Activated CD8-positive, alpha-beta T cell treated with anti-CD3 and anti-CD28 coated beads for 36 hours (primary cell): ENCODE data around the gene ITPR3. TPM values are rescaled to one million over a fixed set of nuclear protein-coding genes. Genes with fewer than 3 reads are reported as not detected.

Experiments used
- ATAC-seq: fragments of 200-7000 bp; cut with Tn5 transposase; one replicate; pipeline ENCODE4 v1.10.0; 2021; ENCODE audit warnings: mild to moderate bottlenecking, moderate library complexity
- CTCF ChIA-PET: fragments of 350-600 bp; sonication (Branson Sonifier 250); formaldehyde crosslinking; loops from one replicate; lab custom pipeline; 2021; ENCODE audit warnings: antibody characterized with exemption; lab: Charles Lee
- POLR2A ChIA-PET: fragments of 350-600 bp; sonication (Branson Sonifier 250); formaldehyde crosslinking; loops from one replicate; lab custom pipeline; 2021; ENCODE audit warnings: antibody characterized with exemption; lab: Charles Lee
- DNase-seq: peaks from one replicate; pipeline ENCODE4 v3.0.0-alpha.2; 2020
- H3K27ac Mint-ChIP-seq: one replicate; pipeline ENCODE4 v1.8.0; 2021; ENCODE audit warnings: mild to moderate bottlenecking, mixed read lengths
- H3K27me3 Mint-ChIP-seq: one replicate; pipeline ENCODE4 v1.8.0; 2021; ENCODE audit warnings: mixed read lengths
- H3K36me3 Mint-ChIP-seq: one replicate; pipeline ENCODE4 v1.8.0; 2021; ENCODE audit warnings: low read depth, mixed read lengths
- H3K4me1 Mint-ChIP-seq: one replicate; pipeline ENCODE4 v1.8.0; 2021; ENCODE audit warnings: low read depth, mixed read lengths
- H3K4me3 Mint-ChIP-seq: one replicate; pipeline ENCODE4 v1.8.0; 2021; ENCODE audit warnings: mild to moderate bottlenecking, moderate library complexity, mixed read lengths
- H3K9me3 Mint-ChIP-seq: one replicate; pipeline ENCODE4 v1.8.0; 2021; ENCODE audit warnings: mixed read lengths
- CTCF ChIP-seq: fragments of 200-600 bp; IDR thresholded peaks from one replicate; pipeline ENCODE4 v1.8.0; 2022; ENCODE audit warnings: antibody characterized with exemption, mild to moderate bottlenecking
- intact Hi-C: fragments of 100-400 bp; cut with micrococcal nuclease; formaldehyde crosslinking; loops from one replicate; pipeline ENCODE4 v1.10.0; 2022
- total RNA-seq, 2 experiments: library from RNA; stranded (reverse); gene quantifications; one replicate each; pipeline ENCODE4 v1.2.3, GENCODE V29; 2021

The ITPR3 gene
- total RNA-seq, 2 experiments from 2014 or later = 36.6 to 38.0 TPM

- DNase-seq (no peak), ATAC-seq (no peak)
- H3K4me3 Mint-ChIP-seq = no peak overlapping the region
- no peak overlapping the region for H3K27ac Mint-ChIP-seq
- peaks cover 27% of the 10 kb centered on the region for H3K4me1 Mint-ChIP-seq
- H3K27me3 Mint-ChIP-seq = no peaks in the 10 kb centered on the region
- ChIA-PET POLR2A (no interaction called here), CTCF (no interaction called here)
- no peaks in the 10 kb centered on the region for H3K9me3 Mint-ChIP-seq
- TF ChIP-seq CTCF = no peak
- peaks cover 16% of the 10 kb centered on the region for H3K36me3 Mint-ChIP-seq
- intact Hi-C loops = no loop called here
Measured at GRCh38 chr6:33640361-33640760, 19.2 kb downstream of the ITPR3 start.

GRCh38 chr6:33641144-33641543 lies 20.0 kb downstream of the ITPR3 start:
- no peak for ATAC-seq
- Mint-ChIP-seq H3K27me3 (no peaks in the 10 kb centered on the region), H3K4me1 (peaks cover 28% of the 10 kb centered on the region), H3K27ac (no peak overlapping the region), H3K4me3 (no peak overlapping the region), H3K9me3 (no peaks in the 10 kb centered on the region), H3K36me3 (peaks cover 15% of the 10 kb centered on the region)
- POLR2A ChIA-PET = no interaction called here
- TF ChIP-seq CTCF = no peak
- intact Hi-C loops = no loop called here
- no peak for DNase-seq
- CTCF ChIA-PET = no interaction called here

- no peak for TF ChIP-seq CTCF
- Mint-ChIP-seq H3K9me3 (no peaks in the 10 kb centered on the region), H3K4me3 (no peak overlapping the region), H3K27me3 (no peaks in the 10 kb centered on the region), H3K4me1 (peaks cover 26% of the 10 kb centered on the region), H3K36me3 (peaks cover 15% of the 10 kb centered on the region), H3K27ac (no peak overlapping the region)
- POLR2A ChIA-PET = no interaction called here
- no peak for DNase-seq
- CTCF ChIA-PET = no interaction called here
- no peak for ATAC-seq
- intact Hi-C loops = no loop called here
Measured at GRCh38 chr6:33641602-33642001, 20.5 kb downstream of the ITPR3 start.

GRCh38 chr6:33642897-33643296 lies 21.8 kb downstream of the ITPR3 start:
- Mint-ChIP-seq H3K4me1 (peaks cover 25% of the 10 kb centered on the region), H3K27me3 (no peaks in the 10 kb centered on the region), H3K4me3 (no peak overlapping the region), H3K36me3 (peaks cover 15% of the 10 kb centered on the region), H3K9me3 (no peaks in the 10 kb centered on the region), H3K27ac (no peak overlapping the region)
- DNase-seq = no peak
- no peak for TF ChIP-seq CTCF
- ChIA-PET POLR2A (interaction anchor here (1.0 kb wide), 1 partner anchor 11 kb away, joined by 3 read pairs; no protein-coding TSS in a partner anchor), CTCF (no interaction called here)
- no peak for ATAC-seq
- intact Hi-C loops = no loop called here

GRCh38 chr6:33651403-33651802 lies 30.3 kb downstream of the ITPR3 start:
- DNase-seq = no peak
- CTCF ChIA-PET = interaction anchor here (1.0 kb wide), 1 partner anchor 50 kb away, joined by 4 read pairs; no protein-coding TSS in a partner anchor

More at GRCh38 chr6:33651403-33651802, 30.3 kb downstream of the ITPR3 start:
- intact Hi-C loops = no loop called here
- Mint-ChIP-seq H3K27me3 (no peaks in the 10 kb centered on the region), H3K4me1 (peaks cover 7% of the 10 kb centered on the region), H3K27ac (no peak overlapping the region), H3K9me3 (no peaks in the 10 kb centered on the region), H3K4me3 (no peak overlapping the region), H3K36me3 (peaks cover 12% of the 10 kb centered on the region)
- POLR2A ChIA-PET = no interaction called here
- no peak for ATAC-seq
- no peak for TF ChIP-seq CTCF
